ENCODE results near the gene FMN1. TPM values are rescaled to one million over a fixed set of nuclear protein-coding genes. Genes with fewer than 3 reads are reported as not detected.

Gene FMN1
- total and polyA plus RNA-seq, 7 donors, result 0.21 to 20.0 (median 2.5) TPM

GRCh38 chr15:33171202-33171601 is 23.3 kb downstream of the FMN1 start:
- Histone ChIP-seq H3K4me3 (no peak overlapping the region), H3K4me1 (no peaks in the 10 kb centered on the region), H3K9me3 (no peaks in the 10 kb centered on the region), H3K27ac (no peak overlapping the region), H3K27me3 (ENCODE audit: insufficient read depth in 3 of 3, low read length in 2 of 3) (no peaks in the 10 kb centered on the region), H3K36me3 (ENCODE audit: insufficient read depth in 1 of 2, low read depth in 1 of 2) (no peaks in the 10 kb centered on the region)
- ATAC-seq, result no peak
- TF ChIP-seq CTCF (IDR thresholded peaks at IDR 0.05), result no peak
- intact Hi-C loops (cut with DNase I), result no loop called here
- no peak for DNase-seq
- WGBS, 3 donors, result 83 to 91% (median 85%) methylated on average over 2 of the region's 2 CpGs

- no peak for TF ChIP-seq CTCF (IDR thresholded peaks at IDR 0.05)
- intact Hi-C loops (cut with DNase I), result no loop called here
- no peak for DNase-seq
- no peaks in the 10 kb centered on the region for H3K4me1 ChIP-seq
- no peaks in the 10 kb centered on the region for H3K27me3 ChIP-seq (ENCODE audit: insufficient read depth in 3 of 3, low read length in 2 of 3)
- 83 to 88% (median 87%) methylated on average over 3 of the region's 3 CpGs for WGBS, 3 donors
- no peaks in the 10 kb centered on the region for H3K9me3 ChIP-seq
- H3K27ac ChIP-seq, result no peak overlapping the region
- ATAC-seq, result no peak
- H3K4me3 ChIP-seq, result no peak overlapping the region
- H3K36me3 ChIP-seq (ENCODE audit: insufficient read depth in 1 of 2, low read depth in 1 of 2), result no peaks in the 10 kb centered on the region
Measured at GRCh38 chr15:33169625-33170024, 24.9 kb downstream of the FMN1 start.

GRCh38 chr15:33168444-33168843 is 26.1 kb downstream of the FMN1 start:
- DNase-seq, result no peak
- Histone ChIP-seq H3K27me3 (ENCODE audit: insufficient read depth in 3 of 3, low read length in 2 of 3) (no peaks in the 10 kb centered on the region), H3K36me3 (ENCODE audit: insufficient read depth in 1 of 2, low read depth in 1 of 2) (no peaks in the 10 kb centered on the region), H3K4me3 (no peak overlapping the region), H3K4me1 (no peaks in the 10 kb centered on the region), H3K9me3 (no peaks in the 10 kb centered on the region), H3K27ac (no peak overlapping the region)
- intact Hi-C loops (cut with DNase I), result no loop called here
- no peak for ATAC-seq
- 68 to 70% (median 68%) methylated on average over 2 of the region's 2 CpGs for WGBS, 3 donors
- no peak for TF ChIP-seq CTCF (IDR thresholded peaks at IDR 0.05)

GRCh38 chr15:33163816-33164215 is 30.7 kb downstream of the FMN1 start:
- DNase-seq, result no peak
- 91 to 98% (median 96%) methylated on average over 3 of the region's 3 CpGs for WGBS, 3 donors
- Histone ChIP-seq H3K4me1 (peaks cover 15% of the 10 kb centered on the region), H3K36me3 (ENCODE audit: insufficient read depth in 1 of 2, low read depth in 1 of 2) (no peaks in the 10 kb centered on the region), H3K9me3 (no peaks in the 10 kb centered on the region), H3K4me3 (no peak overlapping the region), H3K27ac (no peak overlapping the region), H3K27me3 (ENCODE audit: insufficient read depth in 3 of 3, low read length in 2 of 3) (no peaks in the 10 kb centered on the region)
- intact Hi-C loops (cut with DNase I), result no loop called here
- no peak for TF ChIP-seq CTCF (IDR thresholded peaks at IDR 0.05)
- ATAC-seq, result no peak

GRCh38 chr15:33161209-33161608 is 33.3 kb downstream of the FMN1 start:
- no peak for DNase-seq
- peak overlapping the region; percentile 70 for H3K27ac ChIP-seq
- H3K36me3 ChIP-seq (ENCODE audit: insufficient read depth in 1 of 2, low read depth in 1 of 2), result no peaks in the 10 kb centered on the region
- H3K9me3 ChIP-seq, result no peaks in the 10 kb centered on the region
- intact Hi-C loops (cut with DNase I), result no loop called here
- WGBS, 3 donors, result 86 to 90% (median 89%) methylated on average over 3 of the region's 3 CpGs
- H3K27me3 ChIP-seq (ENCODE audit: insufficient read depth in 3 of 3, low read length in 2 of 3), result no peaks in the 10 kb centered on the region
- no peak for ATAC-seq
- no peak for TF ChIP-seq CTCF (IDR thresholded peaks at IDR 0.05)
- no peak overlapping the region for H3K4me3 ChIP-seq
- H3K4me1 ChIP-seq, result peaks cover 15% of the 10 kb centered on the region

Data from psoas muscle (tissue), 8 donors.